Smooth muscle cell (in vitro differentiated cells): Measurements from ENCODE around the gene PUM1. TPM values are rescaled to one million over a fixed set of nuclear protein-coding genes. Genes with fewer than 3 reads are reported as not detected.

Experiments
- DNase-seq: peaks from one replicate; lab custom pipeline; 2025; ENCODE audit not compliant: unreplicated experiment; lab: John Stamatoyannopoulos, UW
- H2AFZ ChIP-seq: fragments of 200-600 bp; sonication (generic); 2 replicates; pipeline ENCODE4 v1.6.0; 2016; ENCODE audit warnings: antibody characterized with exemption, low read depth, mild to moderate bottlenecking
- H3F3A ChIP-seq: fragments of 200-600 bp; sonication (generic); 2 replicates; pipeline ENCODE4 v1.6.0; 2017; ENCODE audit warnings: antibody characterized with exemption, low read depth
- H3K27ac ChIP-seq: fragments of 200-600 bp; sonication (generic); 2 replicates; pipeline ENCODE4 v1.5.1; 2016; ENCODE audit warnings: low read depth, mild to moderate bottlenecking
- H3K27me3 ChIP-seq: fragments of 200-600 bp; sonication (generic); 2 replicates; pipeline ENCODE4 v1.6.1; 2016; ENCODE audit warnings: low read depth, mild to moderate bottlenecking
- H3K36me3 ChIP-seq: fragments of 200-600 bp; sonication (generic); 2 replicates; pipeline ENCODE4 v1.5.1; 2016; ENCODE audit warnings: low read depth
- H3K4me1 ChIP-seq: fragments of 200-600 bp; sonication (generic); 2 replicates; pipeline ENCODE4 v1.5.1; 2016; ENCODE audit warnings: low read depth
- H3K4me2 ChIP-seq: fragments of 200-600 bp; sonication (generic); 2 replicates; pipeline ENCODE4 v1.6.0; 2016; ENCODE audit warnings: mild to moderate bottlenecking
- H3K4me3 ChIP-seq: fragments of 200-600 bp; sonication (generic); 2 replicates; pipeline ENCODE4 v1.5.1; 2016; ENCODE audit warnings: mild to moderate bottlenecking
- H3K79me2 ChIP-seq: fragments of 200-600 bp; sonication (generic); 2 replicates; pipeline ENCODE4 v1.6.0; 2016; ENCODE audit warnings: low read depth, mild to moderate bottlenecking
- H3K9ac ChIP-seq: fragments of 200-600 bp; sonication (generic); 2 replicates; pipeline ENCODE4 v1.6.0; 2016; ENCODE audit warnings: low read depth
- H3K9me3 ChIP-seq: fragments of 200-600 bp; sonication (generic); replicated peaks from 2 replicates; pipeline ENCODE4 v1.5.1; 2016; ENCODE audit warnings: low read depth
- H4K20me1 ChIP-seq: fragments of 200-600 bp; sonication (generic); 2 replicates; pipeline ENCODE4 v1.6.0; 2016; ENCODE audit warnings: low read depth
- WGBS: methylation state at CpG from one replicate; pipeline ENCODE4 v1.1.7; 2016; ENCODE audit warnings: low lambda C conversion rate; 5-methylcytosine and 5-hydroxymethylcytosine counted together
- polyA plus RNA-seq: library from polyadenylated mRNA; unstranded; fragments of >200 nt; fragmentation: Nextera tagmentation; extraction: Ambion mirVana; gene quantifications from 2 replicates; pipeline ENCODE4 v1.2.1, GENCODE V29; 2016
- total RNA-seq: library from RNA; depleted of rRNA; stranded (reverse); fragments of >200 nt; gene quantifications from 2 replicates; pipeline ENCODE4 v1.2.3, GENCODE V29; 2014
- TF ChIP-seq, protein P1 (sequence below): fragments of 200-600 bp; sonication (generic); IDR thresholded peaks from 2 replicates; pipeline ENCODE4 v1.5.1; 2017; ENCODE audit warnings: borderline replicate concordance, mild to moderate bottlenecking, antibody characterized with exemption; ENCODE audit not compliant: insufficient read depth, poor library complexity, severe bottlenecking

PUM1 gene
- total and polyA plus RNA-seq, 2 experiments from 2014 or later = 49.0 to 78.2 TPM

DNA sequence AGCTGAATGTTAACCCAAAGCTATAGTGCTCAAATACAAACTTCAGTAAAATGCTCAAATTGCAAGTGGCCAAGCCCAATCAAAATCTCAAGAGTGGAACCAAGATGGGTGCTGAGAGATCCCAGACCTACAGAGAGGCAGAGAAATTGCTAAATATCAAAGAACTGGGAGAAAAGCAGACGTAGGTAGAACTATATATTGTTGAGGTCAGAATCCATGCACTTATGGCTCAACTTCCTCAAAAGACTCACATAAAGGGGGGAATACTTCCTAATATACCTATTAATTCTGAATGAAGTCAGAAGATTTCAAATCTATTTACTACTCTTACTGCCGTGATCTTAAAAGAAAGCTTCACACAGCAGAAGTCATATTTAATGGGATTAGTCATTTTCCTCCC lies 65.2 kb downstream of the PUM1 start:
- Histone ChIP-seq H3K27ac (no peak overlapping the region), H3K4me1 (no peaks in the 10 kb centered on the region), H3K4me3 (no peak overlapping the region), H3K9me3 (no peaks in the 10 kb centered on the region), H4K20me1 (peaks cover 100% of the 10 kb centered on the region), H3K27me3 (no peaks in the 10 kb centered on the region), H3K9ac (no peak overlapping the region), H3K4me2 (no peak overlapping the region), H3F3A (no peaks in the 10 kb centered on the region), H2AFZ (no peak overlapping the region), H3K79me2 (peaks cover 100% of the 10 kb centered on the region), H3K36me3 (peaks cover 7% of the 10 kb centered on the region)
- TF ChIP-seq, protein P1, sequence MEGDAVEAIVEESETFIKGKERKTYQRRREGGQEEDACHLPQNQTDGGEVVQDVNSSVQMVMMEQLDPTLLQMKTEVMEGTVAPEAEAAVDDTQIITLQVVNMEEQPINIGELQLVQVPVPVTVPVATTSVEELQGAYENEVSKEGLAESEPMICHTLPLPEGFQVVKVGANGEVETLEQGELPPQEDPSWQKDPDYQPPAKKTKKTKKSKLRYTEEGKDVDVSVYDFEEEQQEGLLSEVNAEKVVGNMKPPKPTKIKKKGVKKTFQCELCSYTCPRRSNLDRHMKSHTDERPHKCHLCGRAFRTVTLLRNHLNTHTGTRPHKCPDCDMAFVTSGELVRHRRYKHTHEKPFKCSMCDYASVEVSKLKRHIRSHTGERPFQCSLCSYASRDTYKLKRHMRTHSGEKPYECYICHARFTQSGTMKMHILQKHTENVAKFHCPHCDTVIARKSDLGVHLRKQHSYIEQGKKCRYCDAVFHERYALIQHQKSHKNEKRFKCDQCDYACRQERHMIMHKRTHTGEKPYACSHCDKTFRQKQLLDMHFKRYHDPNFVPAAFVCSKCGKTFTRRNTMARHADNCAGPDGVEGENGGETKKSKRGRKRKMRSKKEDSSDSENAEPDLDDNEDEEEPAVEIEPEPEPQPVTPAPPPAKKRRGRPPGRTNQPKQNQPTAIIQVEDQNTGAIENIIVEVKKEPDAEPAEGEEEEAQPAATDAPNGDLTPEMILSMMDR = no peak
- WGBS = 90% methylated on average over 2 of the region's 2 CpGs
- no peak for DNase-seq

GRCh38 chr1:30998887-30999286 lies 66.6 kb downstream of the PUM1 start:
- Histone ChIP-seq H3K9ac (no peak overlapping the region), H3K9me3 (no peaks in the 10 kb centered on the region), H4K20me1 (peaks cover 100% of the 10 kb centered on the region), H3K4me1 (no peaks in the 10 kb centered on the region), H3K27ac (peak overlapping the region; percentile 36), H3F3A (no peaks in the 10 kb centered on the region), H3K79me2 (peaks cover 100% of the 10 kb centered on the region), H3K27me3 (no peaks in the 10 kb centered on the region), H3K36me3 (no peaks in the 10 kb centered on the region), H2AFZ (no peak overlapping the region), H3K4me3 (no peak overlapping the region), H3K4me2 (no peak overlapping the region)
- WGBS = 95% methylated on average over 1 of the region's 1 CpG
- TF ChIP-seq, protein P1 = no peak
- no peak for DNase-seq

DNA sequence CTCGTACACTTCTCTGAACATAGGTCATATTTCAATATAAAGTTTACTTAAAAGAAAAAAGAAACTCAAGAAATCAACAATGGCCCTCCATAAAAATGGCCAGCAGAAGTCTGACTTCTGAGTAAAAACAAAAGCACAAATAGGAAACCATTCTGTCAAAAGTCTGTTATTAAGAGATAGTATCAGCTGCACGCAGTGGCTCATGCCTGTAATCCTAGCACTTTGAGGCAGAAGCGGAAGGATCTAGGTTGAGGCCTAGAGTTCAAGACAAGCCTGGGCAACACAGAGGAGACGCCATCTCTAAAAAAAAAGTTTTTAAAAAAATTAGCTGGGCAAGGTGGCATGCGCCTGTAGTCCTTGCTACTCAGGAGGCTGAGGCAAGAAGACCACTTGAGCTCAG lies 67.3 kb downstream of the PUM1 start:
- Histone ChIP-seq H3K79me2 (peaks cover 100% of the 10 kb centered on the region), H3K4me3 (no peak overlapping the region), H3F3A (no peaks in the 10 kb centered on the region), H3K27ac (peak overlapping the region; percentile 36), H4K20me1 (peaks cover 100% of the 10 kb centered on the region), H3K36me3 (no peaks in the 10 kb centered on the region), H3K27me3 (no peaks in the 10 kb centered on the region), H3K4me2 (no peak overlapping the region), H3K9me3 (no peaks in the 10 kb centered on the region), H3K9ac (no peak overlapping the region), H2AFZ (no peak overlapping the region), H3K4me1 (no peaks in the 10 kb centered on the region)
- no peak for DNase-seq
- WGBS = 87% methylated on average over 5 of the region's 5 CpGs
- TF ChIP-seq, protein P1 = no peak

GRCh38 chr1:30997463-30998057 lies 68.0 kb downstream of the PUM1 start:
- H3K27ac ChIP-seq = no peak overlapping the region
- H3K36me3 ChIP-seq = no peaks in the 10 kb centered on the region
- H3K4me3 ChIP-seq = no peak overlapping the region
- H3K4me1 ChIP-seq = no peaks in the 10 kb centered on the region
- H3F3A ChIP-seq = peaks cover 3% of the 10 kb centered on the region
- H3K9me3 ChIP-seq = no peaks in the 10 kb centered on the region
- no peak overlapping the region for H3K9ac ChIP-seq
- TF ChIP-seq, protein P1 = no peak
- H3K79me2 ChIP-seq = peaks cover 100% of the 10 kb centered on the region
- 96% methylated on average over 9 of the region's 9 CpGs for WGBS
- DNase-seq = no peak
- H3K4me2 ChIP-seq = no peak overlapping the region
- peaks cover 100% of the 10 kb centered on the region for H4K20me1 ChIP-seq
- H2AFZ ChIP-seq = no peak overlapping the region
- no peaks in the 10 kb centered on the region for H3K27me3 ChIP-seq
